ENCODE measurements around the gene PTPRG.

Gene PTPRG

DNA sequence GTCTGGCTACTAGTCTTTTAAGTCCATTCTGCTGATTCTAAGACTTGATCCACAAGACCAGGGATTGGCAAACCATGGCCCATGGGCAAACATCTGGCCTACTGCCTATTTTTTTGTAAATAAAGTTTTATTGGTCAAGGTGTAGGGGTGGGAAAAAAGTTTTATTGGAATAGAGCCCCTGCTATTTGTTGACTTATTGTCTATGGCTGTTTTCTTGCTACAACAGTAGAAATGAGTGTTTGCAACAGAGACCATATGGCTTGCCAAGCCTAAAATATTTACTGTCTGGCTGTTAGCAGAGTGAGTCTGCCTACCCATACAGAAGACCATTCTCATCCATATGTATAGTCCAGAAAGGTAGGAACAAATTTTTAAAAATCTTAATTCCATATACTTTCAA, 106.4 kb downstream of the PTPRG start:
- Histone ChIP-seq H3K4me3 (ENCODE audit: low read length) (no peak overlapping the region), H3K79me2 (ENCODE audit: control insufficient read depth, low read length) (no peaks in the 10 kb centered on the region)

DNA sequence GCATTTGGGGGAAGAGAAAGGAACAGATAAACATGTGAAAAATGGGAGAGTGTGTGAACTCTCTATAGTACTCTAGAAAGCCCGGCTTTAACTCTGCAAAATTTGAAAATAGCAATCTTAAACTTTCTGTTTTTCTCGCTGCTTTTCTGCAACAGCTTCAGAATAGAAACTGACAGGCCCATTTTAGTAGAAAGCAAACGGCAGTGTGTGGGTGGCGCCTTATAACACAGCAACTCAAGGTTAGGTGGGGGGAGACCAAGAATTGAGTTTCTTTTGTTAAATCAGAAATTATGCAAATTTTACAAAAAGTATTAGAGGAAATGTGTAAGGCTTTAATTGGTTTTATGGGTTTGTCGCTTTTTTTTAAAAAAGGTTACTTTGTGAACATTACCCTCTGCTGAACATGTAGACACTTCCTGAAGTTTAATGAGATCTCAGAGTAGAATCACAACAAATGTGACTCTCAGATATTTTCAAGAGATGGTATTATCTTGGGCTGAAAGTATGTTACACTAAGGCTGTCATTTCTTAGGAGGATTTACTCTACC, 107.0 kb downstream of the PTPRG start:
- no peaks in the 10 kb centered on the region for H3K9me3 ChIP-seq (ENCODE audit: control insufficient read depth, insufficient read depth, low read length)
- H3K4me2 ChIP-seq (ENCODE audit: low read length) = no peak overlapping the region
- H3K9me2 ChIP-seq (replicated peaks; ENCODE audit: control insufficient read depth, low read length) = no peaks in the 10 kb centered on the region
- no peaks in the 10 kb centered on the region for H3F3A ChIP-seq (ENCODE audit: control insufficient read depth, insufficient read depth)
- no peaks in the 10 kb centered on the region for H3K4me1 ChIP-seq (ENCODE audit: control insufficient read depth, low read length)
- no peaks in the 10 kb centered on the region for H3K27me3 ChIP-seq (ENCODE audit: control insufficient read depth, low read length)
- no peaks in the 10 kb centered on the region for H3K79me2 ChIP-seq (ENCODE audit: control insufficient read depth, low read length)
- no peak overlapping the region for H3K27ac ChIP-seq (ENCODE audit: low read depth, low read length)
- H3K36me3 ChIP-seq (ENCODE audit: control insufficient read depth, low read length) = no peaks in the 10 kb centered on the region
- no peaks in the 10 kb centered on the region for H4K20me1 ChIP-seq (ENCODE audit: control insufficient read depth, insufficient read depth, low read depth, low read length)
- no peak for TF ChIP-seq EZH2phosphoT487 (IDR thresholded peaks at IDR 0.05; ENCODE audit: borderline replicate concordance, low read length)
- TF ChIP-seq, protein P1, sequence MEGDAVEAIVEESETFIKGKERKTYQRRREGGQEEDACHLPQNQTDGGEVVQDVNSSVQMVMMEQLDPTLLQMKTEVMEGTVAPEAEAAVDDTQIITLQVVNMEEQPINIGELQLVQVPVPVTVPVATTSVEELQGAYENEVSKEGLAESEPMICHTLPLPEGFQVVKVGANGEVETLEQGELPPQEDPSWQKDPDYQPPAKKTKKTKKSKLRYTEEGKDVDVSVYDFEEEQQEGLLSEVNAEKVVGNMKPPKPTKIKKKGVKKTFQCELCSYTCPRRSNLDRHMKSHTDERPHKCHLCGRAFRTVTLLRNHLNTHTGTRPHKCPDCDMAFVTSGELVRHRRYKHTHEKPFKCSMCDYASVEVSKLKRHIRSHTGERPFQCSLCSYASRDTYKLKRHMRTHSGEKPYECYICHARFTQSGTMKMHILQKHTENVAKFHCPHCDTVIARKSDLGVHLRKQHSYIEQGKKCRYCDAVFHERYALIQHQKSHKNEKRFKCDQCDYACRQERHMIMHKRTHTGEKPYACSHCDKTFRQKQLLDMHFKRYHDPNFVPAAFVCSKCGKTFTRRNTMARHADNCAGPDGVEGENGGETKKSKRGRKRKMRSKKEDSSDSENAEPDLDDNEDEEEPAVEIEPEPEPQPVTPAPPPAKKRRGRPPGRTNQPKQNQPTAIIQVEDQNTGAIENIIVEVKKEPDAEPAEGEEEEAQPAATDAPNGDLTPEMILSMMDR (IDR thresholded peaks at IDR 0.05; ENCODE audit: low read depth, low read length, poor library complexity, severe bottlenecking) = no peak
- H3K4me3 ChIP-seq (ENCODE audit: low read length) = no peak overlapping the region

More for the DNA sequence above, 106.4 kb downstream of the PTPRG start:
- H3K36me3 ChIP-seq (ENCODE audit: control insufficient read depth, low read length) = no peaks in the 10 kb centered on the region
- TF ChIP-seq EZH2phosphoT487 (IDR thresholded peaks at IDR 0.05; ENCODE audit: borderline replicate concordance, low read length) = no peak
- TF ChIP-seq, protein P1 (IDR thresholded peaks at IDR 0.05; ENCODE audit: low read depth, low read length, poor library complexity, severe bottlenecking) = no peak
- H3K27ac ChIP-seq (ENCODE audit: low read depth, low read length) = no peak overlapping the region
- no peaks in the 10 kb centered on the region for H3K27me3 ChIP-seq (ENCODE audit: control insufficient read depth, low read length)
- no peaks in the 10 kb centered on the region for H4K20me1 ChIP-seq (ENCODE audit: control insufficient read depth, insufficient read depth, low read depth, low read length)
- H3K9me2 ChIP-seq (replicated peaks; ENCODE audit: control insufficient read depth, low read length) = no peaks in the 10 kb centered on the region
- H3K4me2 ChIP-seq (ENCODE audit: low read length) = no peak overlapping the region
- no peaks in the 10 kb centered on the region for H3K4me1 ChIP-seq (ENCODE audit: control insufficient read depth, low read length)
- H3F3A ChIP-seq (ENCODE audit: control insufficient read depth, insufficient read depth) = no peaks in the 10 kb centered on the region
- H3K9me3 ChIP-seq (ENCODE audit: control insufficient read depth, insufficient read depth, low read length) = no peaks in the 10 kb centered on the region

DNA sequence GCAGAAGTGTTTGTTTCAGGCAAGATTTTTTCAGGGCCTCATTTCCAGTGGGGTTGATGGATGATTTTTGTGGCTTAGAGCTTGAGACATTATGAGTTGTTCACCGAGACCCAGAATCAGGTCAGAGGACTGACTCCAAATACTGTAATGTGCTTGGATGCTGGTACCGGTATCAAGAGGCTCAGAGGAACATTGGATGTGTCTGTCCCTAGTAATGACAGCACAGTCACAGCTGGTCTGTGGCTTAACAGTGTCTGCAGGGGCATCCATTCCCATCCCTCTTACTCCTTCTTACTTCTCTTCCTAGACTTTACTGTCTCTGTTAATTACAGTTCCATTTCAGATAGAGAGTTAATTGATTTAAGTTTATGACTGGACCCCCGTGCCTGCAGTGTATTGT, 107.8 kb downstream of the PTPRG start:
- Histone ChIP-seq H3K79me2 (ENCODE audit: control insufficient read depth, low read length) (no peaks in the 10 kb centered on the region), H3K4me3 (ENCODE audit: low read length) (no peak overlapping the region), H3K36me3 (ENCODE audit: control insufficient read depth, low read length) (no peaks in the 10 kb centered on the region), H3K27ac (ENCODE audit: low read depth, low read length) (no peak overlapping the region), H3K9me2 (replicated peaks; ENCODE audit: control insufficient read depth, low read length) (no peaks in the 10 kb centered on the region), H3K9me3 (ENCODE audit: control insufficient read depth, insufficient read depth, low read length) (no peaks in the 10 kb centered on the region), H3K27me3 (ENCODE audit: control insufficient read depth, low read length) (no peaks in the 10 kb centered on the region), H3F3A (ENCODE audit: control insufficient read depth, insufficient read depth) (no peaks in the 10 kb centered on the region), H3K4me2 (ENCODE audit: low read length) (no peak overlapping the region), H3K4me1 (ENCODE audit: control insufficient read depth, low read length) (no peaks in the 10 kb centered on the region), H4K20me1 (ENCODE audit: control insufficient read depth, insufficient read depth, low read depth, low read length) (no peaks in the 10 kb centered on the region)
- TF ChIP-seq EZH2phosphoT487 (IDR thresholded peaks at IDR 0.05; ENCODE audit: borderline replicate concordance, low read length) = no peak
- TF ChIP-seq, protein P1 (IDR thresholded peaks at IDR 0.05; ENCODE audit: low read depth, low read length, poor library complexity, severe bottlenecking) = no peak

Measured in DOHH2 (cell line).